ENCODE measurements around the gene ATAD3B.
"Not testable (repeated sequence)": the region's sequence is repeated elsewhere in the genome, so short reads cannot be mapped to it uniquely, and the experiment has no call there.

The ATAD3B gene

GRCh38 chr1:1514376-1514775 lies 42.8 kb downstream of the ATAD3B start:
- DNase-seq, result not testable (repeated sequence)

DNA sequence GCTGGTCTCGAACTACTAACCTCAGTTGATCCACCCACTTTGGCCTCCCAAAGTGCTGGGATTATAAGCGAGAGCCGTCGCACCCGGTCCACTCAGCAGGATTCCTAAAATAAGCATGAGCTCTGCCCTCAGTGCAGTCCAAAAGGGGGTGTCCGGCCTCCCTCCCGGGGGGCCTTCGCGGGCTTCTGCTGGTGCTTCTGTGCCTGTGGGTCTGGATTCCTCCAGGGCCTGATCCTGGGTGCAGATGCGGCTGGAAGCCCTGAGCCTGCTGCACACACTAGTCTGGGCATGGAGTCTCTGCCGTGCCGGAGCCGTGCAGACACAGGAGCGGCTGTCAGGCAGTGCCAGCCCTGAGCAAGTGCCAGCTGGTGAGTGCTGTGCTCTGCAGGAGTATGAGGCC lies 45.4 kb downstream of the ATAD3B start:
- DNase-seq, result not testable (repeated sequence)

- no peak for DNase-seq
These were observed 46.5 kb downstream of the ATAD3B start for GRCh38 chr1:1517973-1518620.

DNA sequence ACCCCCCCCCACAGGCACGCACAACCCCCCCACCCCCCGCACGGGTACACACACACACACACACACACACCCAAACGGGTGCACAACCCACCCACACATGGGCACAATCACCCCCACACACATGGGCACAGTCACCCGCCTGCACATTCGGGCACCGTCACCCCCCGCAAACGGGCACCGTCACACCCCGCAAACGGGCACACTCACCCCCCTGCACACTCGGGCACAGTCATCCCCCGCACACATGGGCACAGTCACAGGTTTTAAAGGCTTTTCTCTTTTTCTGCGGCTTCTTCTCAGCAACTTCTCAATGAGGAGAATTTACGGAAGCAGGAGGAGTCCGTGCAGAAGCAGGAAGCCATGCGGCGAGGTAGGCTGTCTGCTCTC lies 47.0 kb downstream of the ATAD3B start:
- DNase-seq, result not testable (repeated sequence)

DNA sequence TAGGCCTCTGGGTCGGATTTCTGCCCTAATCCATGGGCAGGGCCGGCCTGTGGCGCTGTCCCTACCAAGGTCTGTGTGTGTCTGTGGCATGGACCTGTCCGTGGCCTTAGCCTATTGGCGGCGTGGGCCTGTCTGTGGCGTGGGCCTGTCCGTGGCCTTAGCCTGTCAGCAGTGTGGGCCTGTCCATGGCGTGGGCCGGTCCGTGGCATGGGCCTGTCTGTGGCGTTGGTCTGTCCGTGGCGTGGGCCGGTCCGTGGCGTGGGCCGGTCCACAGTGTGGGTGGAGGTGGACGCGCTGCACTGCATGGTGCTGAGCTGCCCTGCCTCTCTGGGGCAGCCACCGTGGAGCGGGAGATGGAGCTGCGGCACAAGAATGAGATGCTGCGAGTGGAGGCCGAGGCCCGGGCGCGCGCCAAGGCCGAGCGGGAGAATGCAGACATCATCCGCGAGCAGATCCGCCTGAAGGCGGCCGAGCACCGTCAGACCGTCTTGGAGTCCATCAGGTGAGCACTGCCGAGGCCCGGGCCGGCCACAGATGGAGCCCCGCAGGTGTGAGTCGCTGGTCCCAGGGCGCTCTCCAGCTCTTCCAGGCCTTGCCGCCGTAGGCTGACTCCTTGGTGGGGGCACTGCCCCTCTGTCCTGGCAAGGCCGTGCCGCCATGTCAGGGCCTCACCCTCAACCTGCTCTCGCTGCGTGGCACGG lies 48.4 kb downstream of the ATAD3B start:
- DNase-seq, result not testable (repeated sequence)

GRCh38 chr1:1521331-1521730 lies 49.8 kb downstream of the ATAD3B start:
- no peak for DNase-seq

DNA sequence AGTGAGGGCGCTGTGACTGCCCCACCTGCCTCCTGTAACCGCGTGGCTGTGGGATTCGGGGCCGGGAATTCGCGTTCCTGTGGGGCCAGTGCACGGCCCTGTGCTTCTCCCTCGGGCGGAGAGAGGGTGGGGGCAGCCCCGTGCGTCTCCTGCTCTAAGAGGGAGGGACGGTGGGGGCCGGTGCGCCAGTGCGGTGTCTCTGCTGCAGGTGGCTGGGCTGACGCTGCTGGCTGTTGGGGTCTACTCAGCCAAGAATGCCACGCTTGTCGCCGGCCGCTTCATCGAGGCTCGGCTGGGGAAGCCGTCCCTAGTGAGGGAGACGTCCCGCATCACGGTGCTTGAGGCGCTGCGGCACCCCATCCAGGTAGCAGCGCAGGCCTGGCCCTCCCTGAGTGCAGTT lies 51.0 kb downstream of the ATAD3B start:
- DNase-seq, result not testable (repeated sequence)

GRCh38 chr1:1523226-1523625 lies 51.7 kb downstream of the ATAD3B start:
- not testable (repeated sequence) for DNase-seq

DNA sequence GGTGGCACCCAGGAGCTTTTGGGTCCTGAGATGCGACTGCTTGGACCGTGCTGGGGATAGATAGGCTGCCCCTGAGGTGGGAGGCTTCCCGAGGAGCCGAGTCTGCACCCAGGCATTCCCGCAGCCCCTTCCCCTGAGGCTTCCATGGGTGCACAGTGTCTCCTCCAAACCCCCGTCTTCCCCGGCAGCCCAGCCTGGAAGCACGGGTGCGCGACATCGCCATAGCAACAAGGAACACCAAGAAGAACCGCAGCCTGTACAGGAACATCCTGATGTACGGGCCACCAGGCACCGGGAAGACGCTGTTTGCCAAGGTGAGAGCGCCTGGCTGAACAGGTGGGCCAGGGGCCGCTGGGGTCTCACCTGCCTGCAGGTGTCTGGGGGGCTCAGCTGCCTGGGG lies 52.1 kb downstream of the ATAD3B start:
- not testable (repeated sequence) for DNase-seq

DNA sequence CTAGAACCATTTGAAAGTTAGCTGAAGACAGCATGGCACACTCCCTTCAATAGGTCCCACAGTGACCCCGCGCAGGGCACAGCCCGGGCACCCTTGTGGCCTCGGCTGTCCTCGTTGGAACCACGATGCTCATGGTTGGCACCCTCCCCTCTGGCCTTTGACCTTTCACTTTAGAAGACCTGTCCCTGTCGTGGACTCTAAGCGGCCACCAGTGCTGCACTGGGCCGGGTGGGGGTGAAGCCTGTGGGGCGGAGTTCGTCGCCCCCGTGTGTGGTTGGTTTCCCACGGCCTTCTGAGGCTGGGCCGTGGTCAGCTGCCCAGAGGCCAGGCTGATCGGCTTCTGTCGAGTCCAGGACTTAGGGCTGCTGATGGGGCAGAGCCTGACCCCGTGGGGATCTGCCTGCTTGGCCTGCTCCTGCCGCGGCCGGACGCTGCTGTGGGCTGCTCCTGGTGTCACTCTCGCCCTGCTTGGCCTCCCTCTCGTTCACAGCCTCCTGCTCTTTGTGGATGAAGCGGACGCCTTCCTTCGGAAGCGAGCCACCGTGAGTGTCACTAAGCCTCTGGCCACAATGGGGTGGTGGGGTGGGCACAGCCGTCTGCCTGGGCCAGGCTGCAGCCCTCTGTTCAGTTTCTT lies 53.3 kb downstream of the ATAD3B start:
- DNase-seq, result not testable (repeated sequence)

GRCh38 chr1:1526476-1526875 lies 54.9 kb downstream of the ATAD3B start:
- DNase-seq, result not testable (repeated sequence)

DNA sequence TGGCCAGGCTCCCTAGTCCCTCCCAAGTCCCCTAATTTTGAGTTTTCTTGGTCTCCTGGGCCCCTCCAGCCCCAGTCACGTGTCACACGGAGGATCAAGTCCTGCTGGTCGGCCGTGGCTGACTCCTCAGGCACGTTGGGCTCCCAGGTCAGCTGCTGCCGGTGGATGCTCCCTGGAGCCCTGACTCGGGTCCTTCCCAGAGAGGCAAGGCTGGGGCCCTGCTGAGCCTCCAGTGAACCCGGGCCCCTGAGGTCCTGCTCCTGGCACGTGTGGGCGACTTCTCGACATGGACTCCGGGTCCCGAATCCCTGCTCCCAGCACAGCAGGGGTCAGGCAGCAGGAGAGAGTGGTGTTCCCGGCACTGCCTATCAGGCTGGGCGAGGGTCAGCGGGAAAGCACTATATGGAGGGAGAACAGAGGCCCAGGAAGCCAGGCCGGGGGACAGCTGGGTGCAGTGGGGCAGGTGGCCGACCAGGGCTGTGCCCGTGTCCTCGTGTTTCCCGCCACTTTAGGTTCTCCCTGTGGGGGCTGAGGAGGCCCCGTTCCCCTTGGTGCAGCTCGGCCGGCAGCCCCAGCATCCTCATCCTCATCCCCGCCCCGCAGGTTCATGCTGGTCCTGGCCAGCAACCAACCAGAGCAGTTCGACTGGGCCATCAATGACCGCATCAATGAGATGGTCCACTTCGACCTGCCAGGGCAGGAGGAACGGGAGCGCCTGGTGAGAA lies 55.7 kb downstream of the ATAD3B start:
- DNase-seq, result no peak

DNA sequence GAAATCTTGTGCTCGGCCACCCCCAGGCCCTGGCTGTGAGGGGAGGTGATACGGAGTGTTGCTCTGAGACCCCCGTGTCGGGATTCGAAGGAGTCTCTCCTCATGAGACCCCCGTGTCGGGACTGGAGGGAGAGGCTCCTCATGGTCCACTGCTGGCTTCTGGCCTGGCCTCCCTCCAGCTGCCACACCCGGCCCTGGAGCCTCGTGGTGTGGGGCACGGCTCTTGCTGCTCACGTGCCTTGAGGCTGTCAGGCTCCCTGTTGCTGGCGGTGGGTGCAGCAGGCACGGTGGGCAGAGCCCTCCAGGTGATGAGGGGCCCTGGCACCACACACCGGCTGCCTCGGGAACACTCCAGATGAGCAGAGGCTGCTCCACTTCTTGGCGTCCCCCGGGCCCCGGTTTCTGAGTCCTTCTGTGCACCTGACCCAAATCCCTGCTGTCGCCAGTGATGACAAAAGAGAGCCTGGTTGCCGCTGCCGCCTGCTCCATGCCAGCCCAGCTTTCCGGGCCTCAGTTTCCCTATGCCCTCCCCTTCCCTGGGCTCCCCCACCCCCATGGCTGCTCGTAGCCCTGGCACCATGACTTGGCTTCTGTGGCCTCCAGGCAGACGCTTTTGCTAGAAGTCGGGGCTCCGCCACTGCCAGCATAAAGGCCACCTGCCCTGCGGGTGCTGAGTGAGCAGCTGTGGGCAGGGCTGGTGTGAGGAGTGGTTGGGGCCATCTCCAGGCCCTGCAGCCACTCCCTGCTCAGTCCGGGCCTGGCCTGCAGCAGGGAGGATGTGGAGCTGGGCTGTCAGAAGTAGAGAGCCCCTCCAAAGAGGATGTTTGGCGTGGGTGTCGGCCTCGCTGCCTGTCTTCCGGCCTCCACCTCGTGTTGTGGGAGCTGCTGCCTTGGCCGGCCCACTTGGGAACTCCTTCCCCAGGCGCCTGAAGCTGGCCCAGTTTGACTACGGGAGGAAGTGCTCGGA lies 57.0 kb downstream of the ATAD3B start:
- no peak for DNase-seq

DNA sequence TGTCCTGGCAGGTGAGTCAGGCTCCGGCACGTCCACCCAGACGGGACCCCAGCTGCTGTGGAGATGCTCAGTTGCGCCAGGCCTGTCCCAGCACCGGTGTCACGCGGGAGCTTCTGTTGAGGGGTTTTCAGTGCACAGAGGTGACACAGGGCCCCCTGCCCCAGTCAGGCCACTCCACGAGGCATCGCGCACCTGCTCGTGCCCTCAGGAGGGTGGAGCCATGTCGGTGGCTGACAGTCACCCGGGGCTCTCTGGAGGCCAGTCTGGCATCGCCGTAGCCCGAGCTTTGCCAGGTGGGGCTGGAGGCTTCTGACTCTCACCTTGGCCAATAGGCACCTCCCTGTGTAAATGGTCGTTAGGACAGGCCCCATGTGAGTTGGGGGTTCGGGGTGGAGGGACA lies 57.8 kb downstream of the ATAD3B start:
- DNase-seq, result no peak

DNA sequence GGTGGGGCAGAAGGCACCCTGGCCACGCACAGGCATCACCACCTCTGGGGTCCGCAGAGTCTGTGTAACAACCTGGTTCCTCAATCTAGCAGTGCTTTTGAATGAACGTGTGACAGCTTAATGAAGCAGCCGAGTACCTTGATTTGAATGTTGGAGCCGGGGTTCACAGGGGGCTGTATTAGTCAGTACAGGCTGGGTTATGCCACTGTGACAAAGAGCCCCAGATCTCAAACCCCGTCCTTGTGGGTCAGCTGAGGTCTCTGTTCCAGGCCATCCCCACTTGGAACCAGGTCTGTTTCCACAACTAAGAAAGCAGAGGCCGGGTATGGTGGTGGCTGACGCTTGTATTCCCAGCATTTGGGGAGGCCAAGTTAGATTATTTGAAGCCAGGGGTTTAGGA lies 58.4 kb downstream of the ATAD3B start:
- DNase-seq, result no peak

GRCh38 chr1:1531947-1532346 lies 60.4 kb downstream of the ATAD3B start:
- no peak for DNase-seq

DNA sequence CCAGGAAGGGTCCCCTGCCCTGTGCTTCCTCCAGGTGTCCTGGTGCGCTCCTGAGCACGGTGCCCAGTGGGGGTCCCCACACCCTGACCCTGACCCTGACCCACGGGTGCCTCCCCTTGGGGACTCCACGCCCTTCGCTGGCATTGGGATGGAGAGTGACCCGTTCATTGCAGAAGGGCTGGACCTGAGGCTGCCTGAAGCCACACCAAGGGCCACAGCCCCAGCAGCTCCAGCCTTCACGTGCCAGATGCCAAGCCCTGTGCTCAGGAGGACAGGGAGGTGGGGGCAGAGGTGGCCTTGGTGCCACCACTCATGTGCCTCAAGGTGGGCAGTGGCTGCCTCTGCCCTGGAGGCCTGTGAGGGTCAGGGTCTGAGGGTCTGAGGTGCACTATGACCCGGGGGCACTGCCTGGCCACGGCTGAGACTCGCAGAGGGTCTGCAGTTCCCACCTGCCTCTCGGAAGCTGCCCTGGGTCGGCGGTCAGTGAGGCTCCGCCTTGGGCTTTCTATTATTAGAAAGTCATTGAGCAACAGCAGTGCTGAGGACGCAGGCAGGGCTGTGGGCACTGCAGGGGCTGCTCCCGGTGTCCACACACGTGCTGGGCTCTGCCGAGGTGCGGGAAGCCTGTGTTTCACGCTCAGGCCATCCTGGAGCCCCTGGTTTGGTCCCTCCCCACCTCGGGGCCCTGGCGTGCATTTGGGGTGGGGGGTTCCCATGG lies 61.8 kb downstream of the ATAD3B start:
- not testable (repeated sequence) for DNase-seq

GRCh38 chr1:1533894-1534291 lies 62.3 kb downstream of the ATAD3B start:
- DNase-seq, result not testable (repeated sequence)

GRCh38 chr1:1534401-1535154 lies 63.0 kb downstream of the ATAD3B start:
- no peak for DNase-seq

DNA sequence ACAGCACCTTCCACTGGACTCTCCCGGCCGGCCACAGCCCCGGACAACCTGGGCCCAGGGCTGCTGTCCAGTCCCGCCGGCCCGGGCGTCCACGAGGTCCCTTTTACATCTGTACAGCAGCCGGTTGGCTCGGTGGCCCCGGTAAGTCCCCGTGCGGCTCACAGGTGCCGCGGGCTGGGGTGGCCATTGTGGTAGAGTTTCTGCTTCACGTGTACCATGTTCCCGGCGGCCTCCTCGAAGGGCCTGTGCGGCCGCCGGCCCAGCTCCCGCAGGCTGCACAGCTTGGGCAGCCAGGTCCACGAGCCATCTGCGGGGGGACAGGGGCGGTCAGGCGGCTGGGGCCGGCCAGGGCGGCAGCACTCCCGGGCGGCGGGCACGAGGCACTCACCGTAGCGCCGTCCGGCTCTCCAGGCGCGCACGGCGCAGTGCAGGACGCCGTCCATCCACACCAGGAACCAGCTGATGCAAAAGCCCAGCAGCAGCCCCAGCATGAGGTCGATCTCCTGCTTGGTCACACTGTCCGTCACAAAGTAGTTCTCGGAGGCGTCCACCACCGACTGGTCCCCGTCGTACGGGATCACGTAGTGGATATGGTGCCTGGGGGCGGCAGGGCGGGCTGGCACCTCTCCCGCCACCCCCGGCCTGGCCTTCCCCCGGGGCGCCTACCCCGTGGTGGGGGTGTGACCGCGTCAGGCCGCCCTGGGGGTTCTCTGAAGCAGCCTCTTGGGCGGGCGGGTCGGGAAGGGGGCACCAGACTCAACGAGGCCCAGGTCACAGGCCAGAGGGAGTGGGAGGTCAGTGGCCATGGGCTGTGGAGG lies 63.8 kb downstream of the ATAD3B start:
- no peak for DNase-seq

All from NCI-H1417 treated with DMSO at 0.1 percent for 48 hours (cell line).